ENCODE results near the gene GATM. TPM values are rescaled to one million over a fixed set of nuclear protein-coding genes. Genes with fewer than 3 reads are reported as not detected.

The GATM gene
- total and polyA plus RNA-seq, 10 donors: 19.3 to 69.4 (median 37.6) TPM

GRCh38 chr15:45363801-45364200 lies 14.5 kb downstream of the GATM start:
- H3K4me3 ChIP-seq: no peak overlapping the region

GRCh38 chr15:45363334-45363733 lies 15.0 kb downstream of the GATM start:
- Histone ChIP-seq H3K27me3 (replicated peaks in 1 of 7) (no peaks in the 10 kb centered on the region), H3K4me1 (no peaks in the 10 kb centered on the region), H3K4me3 (no peak overlapping the region), H3K36me3 (peaks cover 0 to 65% (median 7%) of the 10 kb centered on the region in 6 donors), H3K27ac (no peak overlapping the region), H3K9me3 (no peaks in the 10 kb centered on the region)
- no peak for TF ChIP-seq POLR2A (IDR thresholded peaks at IDR 0.05)
- TF ChIP-seq POLR2AphosphoS5 (IDR thresholded peaks at IDR 0.05): no peak
- no peak for TF ChIP-seq CTCF (IDR thresholded peaks at IDR 0.05 in 8 of 11, conservative IDR thresholded peaks at IDR 0.05 in 3 of 11)
- no peak for DNase-seq
- WGBS, 5 donors: 76 to 86% (median 80%) methylated on average over 4 of the region's 4 CpGs
- intact Hi-C loops (cut with DNase I; ENCODE audit: low total_unique reads): no loop called here

More at GRCh38 chr15:45363801-45364200, 14.5 kb downstream of the GATM start:
- intact Hi-C loops (cut with DNase I; ENCODE audit: low total_unique reads): no loop called here
- WGBS, 5 donors: 58 to 87% (median 76%) methylated on average over 3 of the region's 3 CpGs
- Histone ChIP-seq H3K27me3 (replicated peaks in 1 of 7) (no peaks in the 10 kb centered on the region), H3K4me1 (no peaks in the 10 kb centered on the region), H3K9me3 (no peaks in the 10 kb centered on the region), H3K36me3 (peaks cover 0 to 65% (median 7%) of the 10 kb centered on the region in 6 donors), H3K27ac (no peak overlapping the region)
- no peak for DNase-seq
- TF ChIP-seq CTCF (IDR thresholded peaks at IDR 0.05 in 8 of 11, conservative IDR thresholded peaks at IDR 0.05 in 3 of 11): no peak
- TF ChIP-seq POLR2AphosphoS5 (IDR thresholded peaks at IDR 0.05): no peak
- TF ChIP-seq POLR2A (IDR thresholded peaks at IDR 0.05): no peak

- Histone ChIP-seq H3K9me3 (no peaks in the 10 kb centered on the region), H3K27me3 (replicated peaks in 1 of 7) (no peaks in the 10 kb centered on the region), H3K36me3 (peaks cover 0 to 57% (median 7%) of the 10 kb centered on the region in 6 donors), H3K4me1 (no peaks in the 10 kb centered on the region), H3K4me3 (no peak overlapping the region), H3K27ac (no peak overlapping the region)
- intact Hi-C loops (cut with DNase I; ENCODE audit: low total_unique reads): no loop called here
- DNase-seq: no peak
- TF ChIP-seq POLR2A (IDR thresholded peaks at IDR 0.05) (no peak), POLR2AphosphoS5 (IDR thresholded peaks at IDR 0.05) (no peak), CTCF (IDR thresholded peaks at IDR 0.05 in 8 of 11, conservative IDR thresholded peaks at IDR 0.05 in 3 of 11) (no peak)
Observed at GRCh38 chr15:45362419-45362818, 15.9 kb downstream of the GATM start.

GRCh38 chr15:45361878-45362277 lies 16.5 kb downstream of the GATM start:
- WGBS, 5 donors: 92 to 95% (median 94%) methylated on average over 7 of the region's 7 CpGs
- no peaks in the 10 kb centered on the region for H3K9me3 ChIP-seq
- no peak overlapping the region for H3K27ac ChIP-seq
- TF ChIP-seq CTCF (IDR thresholded peaks at IDR 0.05 in 8 of 11, conservative IDR thresholded peaks at IDR 0.05 in 3 of 11) (no peak), POLR2AphosphoS5 (IDR thresholded peaks at IDR 0.05) (no peak), POLR2A (IDR thresholded peaks at IDR 0.05) (no peak)
- intact Hi-C loops (cut with DNase I; ENCODE audit: low total_unique reads): no loop called here
- peaks cover 0 to 51% (median 7%) of the 10 kb centered on the region in 6 donors for H3K36me3 ChIP-seq
- H3K4me1 ChIP-seq: no peaks in the 10 kb centered on the region
- H3K4me3 ChIP-seq: no peak overlapping the region
- DNase-seq: no peak
- no peaks in the 10 kb centered on the region for H3K27me3 ChIP-seq (replicated peaks in 1 of 7)
